HG03520 (cell line): ENCODE data around the gene GRIFIN.

ENCODE experiments used
- ATAC-seq: cut with Tn5 transposase; IDR thresholded peaks from one replicate; pipeline ENCODE4 v1.9.1; 2021; ENCODE audit warnings: mild to moderate bottlenecking, moderate library complexity; ENCODE audit not compliant: unreplicated experiment

GRIFIN gene

GRCh38 chr7:2513702-2514101, 37.5 kb upstream of the GRIFIN start:
- ATAC-seq, result no peak

- ATAC-seq, result no peak
Observed at GRCh38 chr7:2512713-2513112, 36.5 kb upstream of the GRIFIN start.

DNA sequence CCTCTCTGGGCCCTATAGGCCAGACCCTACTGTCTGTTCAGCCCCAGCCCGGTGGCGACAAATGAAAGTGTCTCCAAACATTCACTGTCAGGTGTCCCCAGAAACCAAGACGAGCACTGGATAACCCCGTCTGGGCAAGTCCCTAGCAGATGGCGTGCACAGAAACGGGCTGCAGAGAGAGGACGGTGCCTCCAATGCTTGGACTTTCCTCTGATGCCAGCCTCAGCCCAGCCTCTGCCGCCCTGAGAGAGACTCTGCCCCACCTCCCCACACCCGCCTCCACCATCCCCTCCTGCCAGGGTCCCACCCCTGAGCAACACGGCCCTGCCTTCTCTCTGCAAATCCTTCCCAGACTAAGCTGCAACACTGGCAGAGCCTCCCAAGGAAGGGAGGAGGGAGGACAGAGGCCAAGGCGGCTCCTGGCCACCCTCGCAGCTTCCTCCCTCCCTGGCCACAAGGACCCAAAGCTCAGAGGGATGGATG, 36.0 kb upstream of the GRIFIN start:
- no peak for ATAC-seq

DNA sequence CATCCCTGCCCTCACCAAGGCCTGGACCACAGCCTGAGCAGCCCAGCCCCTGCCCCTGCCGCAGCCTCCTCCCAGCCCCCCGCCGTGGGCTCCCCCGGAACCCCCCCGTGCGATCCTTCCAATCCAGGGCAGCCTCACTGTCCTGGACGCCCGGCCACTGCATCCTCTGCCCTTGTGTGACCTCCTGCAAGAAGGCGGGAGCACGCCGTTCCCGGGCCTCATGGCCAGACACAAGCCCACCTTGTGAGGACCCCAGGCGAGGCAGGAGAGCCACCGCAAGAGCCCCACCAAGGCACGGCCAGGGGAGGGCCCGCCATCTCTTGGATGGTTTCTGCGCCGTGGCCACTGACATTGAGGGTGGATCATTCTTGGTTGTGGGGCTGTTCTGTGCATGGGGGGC, 35.6 kb upstream of the GRIFIN start:
- no peak for ATAC-seq

DNA sequence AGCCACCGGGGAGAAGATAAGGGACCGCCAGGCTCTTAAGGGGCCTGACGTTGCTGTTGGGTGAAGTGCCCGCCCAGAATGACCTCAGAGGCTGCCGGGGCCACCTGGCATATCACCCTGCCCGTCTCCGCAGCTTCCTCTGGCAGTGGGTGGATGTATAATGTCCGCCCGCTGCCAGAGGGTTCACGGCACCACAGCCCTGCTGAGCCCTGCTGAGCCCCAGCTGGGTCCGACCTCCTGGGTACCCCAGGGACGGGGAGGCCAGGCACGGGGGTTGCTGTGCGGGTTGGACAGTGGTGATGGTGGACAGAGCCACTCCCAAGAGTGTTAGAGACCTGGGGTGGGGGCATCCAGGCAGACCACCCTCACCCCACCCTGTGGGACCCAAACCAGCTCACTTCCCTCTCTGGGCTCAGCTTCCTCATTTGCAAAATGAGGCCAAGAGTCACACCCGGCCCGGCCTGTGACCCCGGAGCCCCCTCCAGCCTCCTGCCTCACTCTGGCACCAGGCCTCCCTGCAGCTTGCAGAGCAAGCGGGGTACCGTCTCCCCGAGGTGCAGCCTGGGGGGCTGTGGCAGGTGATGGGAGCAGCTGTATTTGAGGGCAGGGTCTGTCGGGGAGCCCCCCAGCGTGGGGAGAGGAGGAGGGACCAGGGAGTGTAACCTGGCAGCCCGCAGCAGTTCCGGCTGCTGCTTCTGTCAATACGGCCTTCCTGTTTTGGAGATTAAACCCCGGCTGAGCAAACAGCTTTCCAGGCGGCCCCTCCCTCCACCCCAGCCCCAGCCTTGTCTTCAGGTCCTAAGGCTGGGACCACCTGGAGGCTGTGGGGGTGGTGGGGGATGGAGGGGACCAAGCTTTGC, 34.9 kb upstream of the GRIFIN start:
- ATAC-seq, result no peak

GRCh38 chr7:2510130-2510776, 34.1 kb upstream of the GRIFIN start:
- no peak for ATAC-seq

DNA sequence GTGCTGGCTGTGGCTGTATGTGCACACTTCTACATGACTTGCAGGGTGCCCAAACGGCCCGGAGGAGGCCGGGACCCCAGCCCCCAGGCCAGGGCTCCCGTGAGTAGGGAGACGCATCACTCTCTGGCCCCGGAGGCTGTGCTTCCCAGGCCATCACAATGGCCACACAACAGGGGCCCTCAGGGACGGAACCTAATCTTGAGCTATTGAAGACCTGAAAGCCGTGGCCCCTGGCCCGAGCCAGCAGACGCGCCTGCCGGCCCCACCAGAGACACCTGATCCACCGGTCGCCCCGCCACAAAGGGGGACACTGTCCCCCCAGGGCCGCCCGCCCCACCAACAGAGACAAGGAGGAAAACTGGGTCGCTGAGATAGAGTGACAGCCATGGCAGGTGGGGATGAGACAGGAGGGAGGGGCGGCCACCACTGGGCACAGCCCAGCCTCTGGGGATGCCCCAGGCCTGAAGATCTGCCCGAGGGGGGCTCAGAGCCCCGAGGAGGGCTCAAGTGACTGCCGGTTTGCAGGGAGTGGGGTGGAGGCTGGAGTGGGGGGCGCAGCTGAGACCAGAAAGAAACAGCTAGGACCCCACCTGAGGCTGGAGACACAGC, 33.2 kb upstream of the GRIFIN start:
- no peak for ATAC-seq

- ATAC-seq, result no peak
Observed at GRCh38 chr7:2508327-2509215, 32.4 kb upstream of the GRIFIN start.

- no peak for ATAC-seq
Observed at GRCh38 chr7:2507917-2508306, 31.7 kb upstream of the GRIFIN start.

GRCh38 chr7:2507208-2507916, 31.2 kb upstream of the GRIFIN start:
- ATAC-seq, result no peak

GRCh38 chr7:2505401-2505800, 29.2 kb upstream of the GRIFIN start:
- no peak for ATAC-seq

DNA sequence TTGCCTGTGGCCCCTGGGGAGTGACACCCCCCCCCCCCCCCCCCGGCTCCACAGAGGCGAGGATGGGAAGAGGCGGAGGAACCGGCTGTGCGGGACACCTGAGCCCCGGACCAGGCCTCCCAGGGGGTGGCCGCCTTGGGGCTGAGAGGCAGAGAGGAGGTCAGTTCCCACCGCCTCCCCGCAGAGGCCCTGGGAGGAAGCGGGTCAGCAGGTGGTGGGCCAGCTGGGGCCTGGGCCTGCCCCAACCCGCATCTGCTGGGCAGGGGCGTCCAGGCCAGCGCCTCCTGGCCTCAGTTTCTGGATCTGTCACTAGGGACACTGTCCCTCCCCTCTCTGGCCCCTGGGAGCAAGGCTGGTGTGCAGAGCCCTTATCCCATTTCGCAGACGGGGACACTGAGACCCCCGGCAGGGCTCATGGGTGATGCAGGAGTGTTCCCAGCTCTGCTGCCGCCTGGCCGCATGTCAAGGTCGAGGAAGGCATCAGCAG, 28.7 kb upstream of the GRIFIN start:
- no peak for ATAC-seq

GRCh38 chr7:2504128-2504888, 28.1 kb upstream of the GRIFIN start:
- no peak for ATAC-seq

GRCh38 chr7:2503056-2503941, 27.1 kb upstream of the GRIFIN start:
- no peak for ATAC-seq

- no peak for ATAC-seq
Observed at GRCh38 chr7:2502647-2502966, 26.4 kb upstream of the GRIFIN start.

- no peak for ATAC-seq
Observed at GRCh38 chr7:2501947-2502646, 25.9 kb upstream of the GRIFIN start.

- ATAC-seq, result no peak
Observed at GRCh38 chr7:2500701-2501100, 24.5 kb upstream of the GRIFIN start.
